ENCODE measurements around the gene ISG15.

ISG15 gene

DNA sequence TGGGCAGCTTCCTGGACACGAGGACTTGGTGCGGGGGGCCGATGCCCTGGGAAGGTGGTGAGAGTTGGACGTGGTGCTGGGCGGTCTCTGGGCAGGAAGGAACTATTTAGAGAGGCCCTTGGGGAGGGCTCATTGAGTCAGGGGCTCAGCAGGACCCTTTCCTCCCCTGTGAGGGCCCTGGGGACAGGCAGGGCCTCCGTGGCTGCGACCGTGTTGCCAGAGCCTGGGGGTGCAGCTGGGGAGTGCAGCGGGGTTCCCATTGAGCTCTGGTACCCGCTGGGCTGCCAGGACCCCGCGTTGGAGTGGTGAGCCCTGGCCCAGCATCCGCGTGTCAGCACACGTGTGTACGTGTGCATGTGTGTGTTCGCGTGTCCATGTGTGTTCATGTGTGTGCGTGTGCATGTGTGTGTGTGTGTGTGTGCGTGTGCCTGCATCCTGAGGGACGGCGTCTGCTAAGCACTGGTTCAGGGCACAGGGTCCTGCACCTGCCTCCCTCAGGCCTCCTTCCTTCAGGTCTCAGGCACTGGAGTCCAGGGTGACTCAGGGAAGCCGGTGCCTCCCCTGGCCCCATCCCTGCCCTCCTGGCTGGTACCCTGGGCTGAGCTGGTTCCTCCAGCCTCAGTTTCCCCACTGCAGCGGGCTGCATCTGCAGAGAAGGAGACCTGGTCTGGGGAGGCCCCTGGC lies 50.1 kb downstream of the ISG15 start:
- DNase-seq = no peak

Measured in CD4-positive, alpha-beta T cell treated with Interleukin-21 for 1 hour (primary cell).